Glutamatergic neuron (in vitro differentiated cells): ENCODE results near the gene RAB17. TPM values are rescaled to one million over a fixed set of nuclear protein-coding genes. Genes with fewer than 3 reads are reported as not detected.
"Not testable (repeated sequence)": the region's sequence is repeated elsewhere in the genome, so short reads cannot be mapped to it uniquely, and the experiment has no call there.

Experiments
- DNase-seq: peaks from one replicate; pipeline ENCODE4 v3.0.0; 2022
- H3K27ac Mint-ChIP-seq: one replicate; pipeline ENCODE4 v1.8.0; 2020; ENCODE audit warnings: mild to moderate bottlenecking, mixed read lengths, inconsistent platforms; ENCODE audit not compliant: unreplicated experiment
- H3K27me3 Mint-ChIP-seq: one replicate; pipeline ENCODE4 v1.8.0; 2020; ENCODE audit warnings: mild to moderate bottlenecking, moderate library complexity, mixed read lengths, inconsistent platforms; ENCODE audit not compliant: unreplicated experiment
- H3K36me3 Mint-ChIP-seq: one replicate; pipeline ENCODE4 v1.8.0; 2020; ENCODE audit warnings: mild to moderate bottlenecking, mixed read lengths, inconsistent platforms; ENCODE audit not compliant: unreplicated experiment
- H3K4me1 Mint-ChIP-seq: one replicate; pipeline ENCODE4 v1.8.0; 2020; ENCODE audit warnings: mild to moderate bottlenecking, low read depth, mixed read lengths, inconsistent platforms; ENCODE audit not compliant: unreplicated experiment
- H3K4me3 Mint-ChIP-seq: one replicate; pipeline ENCODE4 v1.8.0; 2020; ENCODE audit warnings: mild to moderate bottlenecking, mixed read lengths, inconsistent platforms; ENCODE audit not compliant: unreplicated experiment
- H3K9me3 Mint-ChIP-seq: one replicate; pipeline ENCODE4 v1.8.0; 2020; ENCODE audit warnings: mild to moderate bottlenecking, moderate library complexity, mixed read lengths, inconsistent platforms; ENCODE audit not compliant: unreplicated experiment
- CTCF ChIP-seq: fragments of 200-600 bp; sonication (generic); IDR thresholded peaks from one replicate; pipeline ENCODE4 v1.5.0; 2021; ENCODE audit not compliant: partially characterized antibody, unreplicated experiment
- total RNA-seq: library from RNA; stranded (reverse); fragmentation: NEBNext Ultra II Directional; extraction: Animal tissue kit (Norgen Biotek cat#: 25700); gene quantifications from one replicate; pipeline ENCODE4 v1.2.1, GENCODE V29; 2021; ENCODE audit not compliant: unreplicated experiment

The RAB17 gene
- total RNA-seq, 1 donor from 2014 or later: not detected

GRCh38 chr2:237599465-237600110 lies 9.1 kb upstream of the RAB17 start:
- Mint-ChIP-seq H3K36me3 (no peaks in the 10 kb centered on the region), H3K27me3 (peaks cover 5% of the 10 kb centered on the region), H3K4me1 (peaks cover 18% of the 10 kb centered on the region), H3K4me3 (no peak overlapping the region), H3K27ac (no peak overlapping the region), H3K9me3 (peaks cover 2% of the 10 kb centered on the region)
- no peak for DNase-seq
- TF ChIP-seq CTCF: no peak

GRCh38 chr2:237598468-237599208 lies 8.1 kb upstream of the RAB17 start:
- no peak overlapping the region for H3K27ac Mint-ChIP-seq

GRCh38 chr2:237597196-237598145 lies 6.9 kb upstream of the RAB17 start:
- H3K4me1 Mint-ChIP-seq: peaks cover 28% of the 10 kb centered on the region
- DNase-seq: no peak
- no peak overlapping the region for H3K27ac Mint-ChIP-seq
- TF ChIP-seq CTCF: no peak
- no peaks in the 10 kb centered on the region for H3K36me3 Mint-ChIP-seq
- H3K4me3 Mint-ChIP-seq: no peak overlapping the region
- H3K9me3 Mint-ChIP-seq: no peaks in the 10 kb centered on the region
- peaks cover 5% of the 10 kb centered on the region for H3K27me3 Mint-ChIP-seq

More at GRCh38 chr2:237598468-237599208, 8.1 kb upstream of the RAB17 start:
- Mint-ChIP-seq H3K27me3 (peaks cover 8% of the 10 kb centered on the region), H3K36me3 (no peaks in the 10 kb centered on the region), H3K9me3 (peaks cover 2% of the 10 kb centered on the region), H3K4me3 (no peak overlapping the region), H3K4me1 (peaks cover 27% of the 10 kb centered on the region)
- DNase-seq: no peak
- TF ChIP-seq CTCF: no peak

- Mint-ChIP-seq H3K27me3 (peaks cover 5% of the 10 kb centered on the region), H3K27ac (no peak overlapping the region), H3K36me3 (no peaks in the 10 kb centered on the region), H3K4me1 (peaks cover 26% of the 10 kb centered on the region), H3K9me3 (no peaks in the 10 kb centered on the region), H3K4me3 (no peak overlapping the region)
- DNase-seq: no peak
- no peak for TF ChIP-seq CTCF
Observed at GRCh38 chr2:237596520-237597195, 6.1 kb upstream of the RAB17 start.

GRCh38 chr2:237595829-237596519 lies 5.4 kb upstream of the RAB17 start:
- H3K9me3 Mint-ChIP-seq, H3K27me3 Mint-ChIP-seq, DNase-seq, H3K36me3 Mint-ChIP-seq, H3K27ac Mint-ChIP-seq, H3K4me3 Mint-ChIP-seq: not testable (repeated sequence)
- H3K4me1 Mint-ChIP-seq: peaks cover 26% of the 10 kb centered on the region
